GM13977 (cell line): ENCODE data around the gene PHKA1.

Experiments used
- DNase-seq: peaks from one replicate; pipeline ENCODE4 v3.0.0; 2012; ENCODE audit warnings: low spot score
- CTCF ChIP-seq: IDR thresholded peaks from 2 replicates; pipeline ENCODE4 v1.5.1; 2012; ENCODE audit warnings: mild to moderate bottlenecking, control low read depth; ENCODE audit not compliant: insufficient read depth; ENCODE audit errors: extremely low read depth, missing control alignments
- in situ Hi-C: fragments of 300-500 bp; cut with MboI; formaldehyde crosslinking; loops from one replicate; pipeline ENCODE4 v1.12.0; 2022; ENCODE audit warnings: low sequenced_read_pairs, low pct_unique_long_range_greater_than_20kb, mixed read lengths, inconsistent platforms; ENCODE audit not compliant: unreplicated experiment

PHKA1 gene

DNA sequence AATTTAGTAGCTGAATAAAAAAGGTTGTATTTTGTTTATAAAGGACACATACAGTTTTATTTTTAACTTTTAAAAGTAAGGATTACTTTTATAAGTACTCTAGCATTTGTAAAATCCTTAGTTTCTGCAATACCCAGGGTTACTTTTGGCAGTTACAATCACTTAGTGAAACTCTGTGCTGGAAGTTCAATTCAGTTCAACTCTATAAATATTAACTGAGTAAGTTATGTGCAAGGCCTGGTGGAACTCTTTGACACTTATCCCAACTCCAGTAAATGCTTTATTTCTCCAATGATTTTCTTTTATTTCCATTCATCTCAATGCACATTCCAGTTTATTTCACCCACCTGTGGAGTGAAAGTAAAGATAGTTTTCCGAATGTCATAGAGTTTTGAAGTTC, 78.2 kb downstream of the PHKA1 start:
- no peak for TF ChIP-seq CTCF
- no peak for DNase-seq
- in situ Hi-C loops, result no loop called here

GRCh38 chrX:72634331-72634730, 79.8 kb downstream of the PHKA1 start:
- in situ Hi-C loops, result no loop called here
- no peak for DNase-seq
- no peak for TF ChIP-seq CTCF

DNA sequence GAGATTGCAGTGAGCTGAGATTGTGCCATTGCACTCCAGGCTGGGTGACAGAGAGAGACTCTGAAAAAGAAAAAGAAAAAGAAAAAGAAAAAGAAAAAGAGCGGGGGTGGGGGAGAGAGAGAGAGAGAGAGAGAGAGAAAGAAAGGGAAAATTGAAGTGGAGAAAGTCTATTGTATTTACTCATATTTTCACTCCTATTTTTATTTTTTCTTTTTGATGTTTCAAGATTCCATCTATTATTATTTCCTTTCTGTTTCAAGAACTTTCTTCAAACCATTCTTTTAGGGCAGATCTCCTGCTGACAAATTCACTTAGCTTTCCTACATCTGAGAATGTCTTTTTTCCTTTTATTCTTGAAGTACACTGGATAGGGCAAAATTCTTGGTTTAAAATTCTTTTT, 83.9 kb downstream of the PHKA1 start:
- no peak for DNase-seq
- in situ Hi-C loops, result no loop called here
- TF ChIP-seq CTCF, result no peak

DNA sequence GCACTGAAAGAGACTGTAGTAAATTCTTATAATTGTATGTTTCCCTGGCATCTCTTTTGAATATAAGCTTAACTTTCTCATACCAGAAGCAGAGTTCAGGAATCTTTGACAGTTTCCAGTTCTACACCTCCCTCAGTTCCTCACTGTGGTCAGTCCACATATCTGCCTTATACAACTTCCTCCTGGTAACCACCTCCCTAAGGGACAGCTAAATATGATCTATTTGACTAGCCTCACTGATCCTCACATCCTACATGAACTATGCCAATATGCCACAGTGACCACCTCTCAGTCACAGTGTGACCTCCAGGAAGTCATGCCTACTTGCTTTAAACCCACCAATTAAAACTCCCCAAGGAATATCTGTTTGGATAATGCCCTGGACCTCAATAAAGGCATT, 89.9 kb downstream of the PHKA1 start:
- TF ChIP-seq CTCF, result no peak
- DNase-seq, result no peak
- in situ Hi-C loops, result no loop called here

GRCh38 chrX:72621625-72622485, 92.3 kb downstream of the PHKA1 start:
- in situ Hi-C loops, result no loop called here
- TF ChIP-seq CTCF, result no peak
- peak; percentile 26 for DNase-seq

GRCh38 chrX:72621163-72621562, 92.9 kb downstream of the PHKA1 start:
- DNase-seq, result no peak
- in situ Hi-C loops, result no loop called here
- no peak for TF ChIP-seq CTCF
